ENCODE results near the gene ATAD3C. TPM values are rescaled to one million over a fixed set of nuclear protein-coding genes. Genes with fewer than 3 reads are reported as not detected.

ATAD3C gene
- total and polyA plus RNA-seq, 8 donors: 0.25 to 5.2 (median 1.1) TPM; not detected in 2

- Histone ChIP-seq H3K9me3 (no peaks in the 10 kb centered on the region), H3K36me3 (peaks cover 0 to 11% (median 6%) of the 10 kb centered on the region in 4 donors), H3K27me3 (peaks cover 0 to 31% (median 7%) of the 10 kb centered on the region in 3 donors), H3K4me3 (no peak overlapping the region), H3K4me1 (peaks cover 62 to 78% (median 66%) of the 10 kb centered on the region in 4 donors), H3K27ac (peak overlapping the region in 4 of 5 donors; percentile 16 to 92 (median 64))
- DNase-seq: peak in 1 of 2 donors; percentile 33
- 81 to 91% (median 87%) methylated on average over 32 to 45 of the region's 45 CpGs for WGBS, 5 donors
- intact Hi-C loops (cut with DNase I; ENCODE audit: low total_unique reads): no loop called here
- TF ChIP-seq EP300 (IDR thresholded peaks at IDR 0.05) (no peak), POLR2AphosphoS5 (IDR thresholded peaks at IDR 0.05) (no peak), CTCF (IDR thresholded peaks at IDR 0.05) (no peak), POLR2A (IDR thresholded peaks at IDR 0.05) (no peak)
These were observed 10.7 kb upstream of the ATAD3C start for GRCh38 chr1:1438531-1439381.

GRCh38 chr1:1439546-1440261, 9.8 kb upstream of the ATAD3C start:
- DNase-seq: no peak

GRCh38 chr1:1440262-1441001, 9.1 kb upstream of the ATAD3C start:
- peaks cover 0 to 15% (median 7%) of the 10 kb centered on the region in 3 donors for H3K27me3 ChIP-seq
- H3K36me3 ChIP-seq: peaks cover 0 to 11% (median 6%) of the 10 kb centered on the region in 4 donors
- intact Hi-C loops (cut with DNase I; ENCODE audit: low total_unique reads): no loop called here
- H3K4me3 ChIP-seq: no peak overlapping the region
- WGBS, 5 donors: 69 to 75% (median 73%) methylated on average over 20 to 26 of the region's 26 CpGs
- H3K27ac ChIP-seq: peak overlapping the region in 1 of 5 donors; percentile 27
- TF ChIP-seq EP300 (IDR thresholded peaks at IDR 0.05) (no peak), POLR2A (IDR thresholded peaks at IDR 0.05) (no peak), POLR2AphosphoS5 (IDR thresholded peaks at IDR 0.05) (no peak), CTCF (IDR thresholded peaks at IDR 0.05) (no peak)
- H3K9me3 ChIP-seq: no peaks in the 10 kb centered on the region
- DNase-seq: peak in 1 of 2 donors; percentile 18
- H3K4me1 ChIP-seq: peaks cover 45 to 62% (median 49%) of the 10 kb centered on the region in 4 donors

More at GRCh38 chr1:1439546-1440261, 9.8 kb upstream of the ATAD3C start:
- peaks cover 0 to 11% (median 6%) of the 10 kb centered on the region in 4 donors for H3K36me3 ChIP-seq
- no peak overlapping the region for H3K4me3 ChIP-seq
- peaks cover 0 to 22% (median 7%) of the 10 kb centered on the region in 3 donors for H3K27me3 ChIP-seq
- H3K9me3 ChIP-seq: no peaks in the 10 kb centered on the region
- no peak overlapping the region for H3K27ac ChIP-seq
- TF ChIP-seq EP300 (IDR thresholded peaks at IDR 0.05) (no peak), POLR2A (IDR thresholded peaks at IDR 0.05) (no peak), CTCF (IDR thresholded peaks at IDR 0.05) (no peak), POLR2AphosphoS5 (IDR thresholded peaks at IDR 0.05) (no peak)
- H3K4me1 ChIP-seq: peaks cover 52 to 69% (median 56%) of the 10 kb centered on the region in 4 donors
- 82 to 93% (median 89%) methylated on average over 39 to 82 of the region's 82 CpGs for WGBS, 5 donors
- intact Hi-C loops (cut with DNase I; ENCODE audit: low total_unique reads): no loop called here
